Lower leg skin (tissue), 3 donors: ENCODE data around the gene A2ML1.

Experiments used
- POLR2A ChIP-seq, 2 donors: fragments of 450-650 bp; IDR thresholded peaks; one replicate each; pipeline ENCODE4 v1.6.1; 2016 to 2017; ENCODE audit warnings: antibody characterized with exemption in 2 of 2, mild to moderate bottlenecking in 1 of 2, moderate library complexity in 1 of 2
- TF ChIP-seq, protein P1 (sequence below), 3 donors: fragments of 450-650 bp; IDR thresholded peaks; one replicate each; pipeline ENCODE4 v1.5.1; 2016; ENCODE audit warnings: antibody characterized with exemption in 3 of 3, mild to moderate bottlenecking in 3 of 3, moderate library complexity in 2 of 3

DNA sequence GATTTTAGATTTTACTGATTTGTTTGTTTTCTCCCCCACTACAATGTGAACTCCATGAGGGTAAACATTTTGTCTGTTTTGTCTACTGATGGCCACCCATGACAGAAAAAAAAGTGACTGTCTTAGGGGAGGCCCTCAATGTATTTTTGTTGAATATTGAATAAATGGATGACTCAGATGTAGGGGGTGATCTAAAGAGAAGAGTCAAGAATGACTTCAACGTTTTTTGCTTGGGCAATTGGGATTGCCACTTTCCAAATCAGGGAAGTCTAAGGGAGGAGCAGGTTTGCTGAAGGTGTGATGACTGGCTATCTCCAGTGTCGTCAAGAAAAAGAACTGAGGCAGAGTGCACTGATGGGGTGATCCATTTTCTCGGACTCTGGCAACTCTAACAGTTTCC is 81.2 kb downstream of the A2ML1 start:
- no peak for TF ChIP-seq POLR2A (IDR thresholded peaks at IDR 0.05)
- TF ChIP-seq, protein P1, sequence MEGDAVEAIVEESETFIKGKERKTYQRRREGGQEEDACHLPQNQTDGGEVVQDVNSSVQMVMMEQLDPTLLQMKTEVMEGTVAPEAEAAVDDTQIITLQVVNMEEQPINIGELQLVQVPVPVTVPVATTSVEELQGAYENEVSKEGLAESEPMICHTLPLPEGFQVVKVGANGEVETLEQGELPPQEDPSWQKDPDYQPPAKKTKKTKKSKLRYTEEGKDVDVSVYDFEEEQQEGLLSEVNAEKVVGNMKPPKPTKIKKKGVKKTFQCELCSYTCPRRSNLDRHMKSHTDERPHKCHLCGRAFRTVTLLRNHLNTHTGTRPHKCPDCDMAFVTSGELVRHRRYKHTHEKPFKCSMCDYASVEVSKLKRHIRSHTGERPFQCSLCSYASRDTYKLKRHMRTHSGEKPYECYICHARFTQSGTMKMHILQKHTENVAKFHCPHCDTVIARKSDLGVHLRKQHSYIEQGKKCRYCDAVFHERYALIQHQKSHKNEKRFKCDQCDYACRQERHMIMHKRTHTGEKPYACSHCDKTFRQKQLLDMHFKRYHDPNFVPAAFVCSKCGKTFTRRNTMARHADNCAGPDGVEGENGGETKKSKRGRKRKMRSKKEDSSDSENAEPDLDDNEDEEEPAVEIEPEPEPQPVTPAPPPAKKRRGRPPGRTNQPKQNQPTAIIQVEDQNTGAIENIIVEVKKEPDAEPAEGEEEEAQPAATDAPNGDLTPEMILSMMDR (IDR thresholded peaks at IDR 0.05), result no peak
